ENCODE results near the gene CA10. TPM values are rescaled to one million over a fixed set of nuclear protein-coding genes. Genes with fewer than 3 reads are reported as not detected.

The CA10 gene
- total RNA-seq, 1 experiment from 2014 or later: 0.46 TPM

GRCh38 chr17:52120465-52120864, 38.0 kb downstream of the CA10 start:
- Histone ChIP-seq H2BK15ac (ENCODE audit: low read depth, low read length) (no peak overlapping the region), H3K79me1 (ENCODE audit: insufficient read depth, low read depth, low read length, poor library complexity, severe bottlenecking) (no peaks in the 10 kb centered on the region), H3K27me3 (ENCODE audit: insufficient read depth, low read length) (no peaks in the 10 kb centered on the region), H2AFZ (ENCODE audit: low read length) (no peak overlapping the region), H3K4me2 (ENCODE audit: insufficient read depth, insufficient read length, low read length) (no peak overlapping the region), H2AK5ac (ENCODE audit: insufficient read length, low read length) (no peak overlapping the region), H2BK120ac (ENCODE audit: low read depth, low read length, poor library complexity, severe bottlenecking) (no peak overlapping the region), H3K4ac (ENCODE audit: low read depth, low read length) (no peak overlapping the region), H3K23me2 (ENCODE audit: insufficient read length, low read depth, low read length, poor library complexity, severe bottlenecking) (no peaks in the 10 kb centered on the region), H3K27ac (ENCODE audit: insufficient read length, low read depth, low read length) (no peak overlapping the region), H4K8ac (replicated peaks; ENCODE audit: insufficient read length, low read depth, low read length) (no peak overlapping the region), H3K18ac (ENCODE audit: insufficient read length, low read depth, low read length) (no peak overlapping the region), H4K91ac (ENCODE audit: insufficient read length, low read depth, low read length) (no peak overlapping the region), H3T11ph (ENCODE audit: low read length) (no peak overlapping the region), H3K4me1 (ENCODE audit: insufficient read depth, low read length) (no peaks in the 10 kb centered on the region), H3K56ac (ENCODE audit: insufficient read length, low read depth, low read length) (no peak overlapping the region), H3K23ac (ENCODE audit: insufficient read length, low read depth, low read length) (no peak overlapping the region), H2BK5ac (ENCODE audit: insufficient read length, low read length) (no peak overlapping the region), H2BK12ac (ENCODE audit: insufficient read length, low read depth, low read length) (no peak overlapping the region), H3K79me2 (ENCODE audit: insufficient read depth, low read length) (no peaks in the 10 kb centered on the region), H4K20me1 (ENCODE audit: control insufficient read depth, insufficient read depth, insufficient read length) (no peaks in the 10 kb centered on the region), H3K9ac (ENCODE audit: extremely low read depth, insufficient read length, low read length) (no peak overlapping the region), H3K9me3 (ENCODE audit: control insufficient read depth, low read depth, low read length) (no peaks in the 10 kb centered on the region), H2BK20ac (ENCODE audit: low read depth, low read length, poor library complexity, severe bottlenecking) (no peak overlapping the region), H3K14ac (ENCODE audit: insufficient read depth, low read length) (no peak overlapping the region), H4K5ac (ENCODE audit: insufficient read length, low read depth, low read length) (no peak overlapping the region)
- no peak overlapping the region for H3K4me3 Mint-ChIP-seq
- no peaks in the 10 kb centered on the region; the same call in none of the 2 replicates for H3K27me3 Mint-ChIP-seq (ENCODE audit: low read depth)
- H3K36me3 Mint-ChIP-seq (ENCODE audit: insufficient read depth in 1 of 3, low read depth in 3 of 3): peaks cover 6 to 36% (median 19%) of the 10 kb centered on the region in 3 experiments; a peak in 5 of 7 replicates
- peaks cover 2% of the 10 kb centered on the region in 2 experiments; a peak in 2 of 4 replicates for H3K4me1 Mint-ChIP-seq
- no CpG with 5 or more reads among the region's 2 CpGs for WGBS (ENCODE audit: extremely low coverage, insufficient read length, low lambda C conversion rate)
- H3K27ac Mint-ChIP-seq: no peak overlapping the region; a peak in 1 of 7 replicates
- no peak for DNase-seq
- H3K9me3 Mint-ChIP-seq: peaks cover 20 to 30% of the 10 kb centered on the region in 2 experiments
- TF ChIP-seq, protein P1, sequence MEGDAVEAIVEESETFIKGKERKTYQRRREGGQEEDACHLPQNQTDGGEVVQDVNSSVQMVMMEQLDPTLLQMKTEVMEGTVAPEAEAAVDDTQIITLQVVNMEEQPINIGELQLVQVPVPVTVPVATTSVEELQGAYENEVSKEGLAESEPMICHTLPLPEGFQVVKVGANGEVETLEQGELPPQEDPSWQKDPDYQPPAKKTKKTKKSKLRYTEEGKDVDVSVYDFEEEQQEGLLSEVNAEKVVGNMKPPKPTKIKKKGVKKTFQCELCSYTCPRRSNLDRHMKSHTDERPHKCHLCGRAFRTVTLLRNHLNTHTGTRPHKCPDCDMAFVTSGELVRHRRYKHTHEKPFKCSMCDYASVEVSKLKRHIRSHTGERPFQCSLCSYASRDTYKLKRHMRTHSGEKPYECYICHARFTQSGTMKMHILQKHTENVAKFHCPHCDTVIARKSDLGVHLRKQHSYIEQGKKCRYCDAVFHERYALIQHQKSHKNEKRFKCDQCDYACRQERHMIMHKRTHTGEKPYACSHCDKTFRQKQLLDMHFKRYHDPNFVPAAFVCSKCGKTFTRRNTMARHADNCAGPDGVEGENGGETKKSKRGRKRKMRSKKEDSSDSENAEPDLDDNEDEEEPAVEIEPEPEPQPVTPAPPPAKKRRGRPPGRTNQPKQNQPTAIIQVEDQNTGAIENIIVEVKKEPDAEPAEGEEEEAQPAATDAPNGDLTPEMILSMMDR (conservative IDR thresholded peaks at IDR 0.05): no peak

Data from H9 (cell line).